CD4-positive, alpha-beta T cell treated with Interleukin-6 for 4 hours (primary cell): ENCODE data around the gene LDHAL6A.

Source experiments
- DNase-seq: peaks from one replicate; pipeline ENCODE4 v3.0.0-alpha.2; 2020; ENCODE audit warnings: mixed read lengths

LDHAL6A gene

DNA sequence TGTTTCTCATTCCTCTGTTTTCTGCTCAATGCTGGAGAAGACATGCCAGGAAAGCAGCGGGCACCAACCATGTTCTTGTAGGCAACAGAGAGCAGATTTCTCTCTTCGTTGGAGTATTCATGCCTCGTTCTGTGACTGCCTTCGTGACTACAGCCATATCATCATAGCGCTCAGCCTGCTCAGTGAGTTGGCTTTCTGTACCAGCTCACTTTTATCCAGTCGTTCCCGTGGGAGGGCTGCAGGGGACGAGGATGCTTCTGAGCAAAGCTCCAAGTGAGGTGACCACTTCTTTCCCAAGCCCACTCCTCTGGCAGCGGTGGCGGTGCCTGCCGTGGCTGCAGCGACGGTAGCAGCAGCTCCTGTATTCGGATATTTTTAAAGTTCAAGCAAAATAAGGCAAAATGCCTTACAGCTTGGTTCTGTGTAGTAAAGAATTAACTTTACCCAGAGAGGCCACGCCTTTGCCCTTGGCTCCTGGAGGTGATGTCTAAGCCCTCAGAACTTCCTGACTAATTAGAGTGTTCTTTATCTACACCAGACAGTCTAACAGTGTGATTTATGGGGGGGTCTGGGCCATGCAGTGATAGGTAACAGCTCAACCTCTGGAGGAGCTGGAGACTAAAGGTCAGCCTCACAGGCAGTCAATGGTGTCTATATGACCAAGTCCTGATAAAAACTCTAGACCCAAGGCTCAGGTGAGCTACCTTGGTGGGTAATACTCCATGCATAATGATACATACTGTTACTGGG, 35.3 kb downstream of the LDHAL6A start:
- no peak for DNase-seq

DNA sequence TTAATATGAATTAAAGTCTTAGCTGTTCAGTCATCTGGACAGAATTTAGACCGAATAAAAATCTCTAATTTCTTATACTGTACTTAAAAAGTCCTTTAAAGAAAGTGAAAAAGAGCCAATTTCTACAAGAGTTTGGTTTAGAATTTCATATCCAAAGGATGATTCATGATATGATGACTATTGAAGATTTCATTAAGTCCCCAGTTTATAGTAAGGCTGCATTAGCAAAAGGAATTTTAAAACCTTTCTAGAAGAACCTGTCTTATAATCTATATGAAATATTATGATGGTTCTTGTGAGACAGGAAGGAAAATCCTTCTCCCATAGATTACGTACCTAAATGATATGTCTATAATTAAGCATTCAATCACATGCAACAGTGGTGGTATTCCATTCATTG, 36.3 kb downstream of the LDHAL6A start:
- no peak for DNase-seq

DNA sequence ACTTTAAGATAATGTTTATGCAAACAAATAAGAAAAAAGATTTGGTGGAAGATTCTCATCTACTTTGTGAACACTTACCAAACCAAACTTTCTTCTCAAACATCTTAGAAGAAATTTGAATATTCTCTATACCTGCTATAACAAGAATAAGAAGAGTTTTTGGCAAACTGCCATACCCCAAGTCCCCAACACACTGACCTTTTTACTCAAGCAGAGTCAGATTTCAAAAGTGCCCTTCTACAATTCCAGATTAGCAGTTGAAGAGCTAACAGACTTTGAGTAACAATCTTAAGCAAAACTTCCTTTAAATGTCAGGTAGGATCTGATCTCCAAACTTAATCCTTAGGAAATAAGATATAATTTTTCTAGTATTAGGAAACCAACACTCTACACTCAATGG, 37.2 kb downstream of the LDHAL6A start:
- no peak for DNase-seq

DNA sequence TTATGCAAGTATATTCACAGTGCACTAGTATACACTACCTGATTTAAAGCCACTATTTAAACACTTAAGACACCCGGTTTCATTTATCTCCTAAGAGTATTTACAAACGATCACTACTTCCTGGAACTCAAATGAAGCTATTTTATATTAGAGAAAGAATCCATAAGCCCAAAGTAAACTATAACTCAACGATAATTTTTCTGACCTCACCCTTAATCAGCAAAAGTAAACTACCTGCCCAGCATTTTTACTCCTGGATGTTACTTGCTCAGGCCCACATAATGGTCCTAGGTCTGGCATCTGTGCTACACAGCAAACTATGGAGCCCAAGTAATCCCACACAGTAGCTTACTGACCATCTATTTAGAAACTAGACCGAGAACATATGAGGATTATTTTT, 37.7 kb downstream of the LDHAL6A start:
- no peak for DNase-seq

DNA sequence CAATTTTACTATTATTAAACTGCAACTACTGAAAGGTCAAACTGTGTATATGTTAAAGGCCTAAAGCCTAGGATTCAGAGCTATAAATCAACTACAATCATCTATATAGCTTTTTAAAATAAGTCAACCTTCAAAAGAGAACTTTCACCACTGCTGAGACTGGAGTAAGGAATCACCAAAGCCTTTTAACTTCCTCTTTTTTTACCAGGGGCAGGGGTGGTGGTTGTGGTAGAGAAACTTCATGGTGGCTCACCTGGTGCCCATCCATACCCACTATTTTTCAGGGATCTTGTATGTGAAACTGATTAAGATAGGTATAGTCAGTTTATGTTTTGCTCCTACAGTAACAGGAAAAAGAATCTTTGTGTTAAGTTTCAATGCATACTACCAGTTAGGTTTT, 39.6 kb downstream of the LDHAL6A start:
- no peak for DNase-seq

DNA sequence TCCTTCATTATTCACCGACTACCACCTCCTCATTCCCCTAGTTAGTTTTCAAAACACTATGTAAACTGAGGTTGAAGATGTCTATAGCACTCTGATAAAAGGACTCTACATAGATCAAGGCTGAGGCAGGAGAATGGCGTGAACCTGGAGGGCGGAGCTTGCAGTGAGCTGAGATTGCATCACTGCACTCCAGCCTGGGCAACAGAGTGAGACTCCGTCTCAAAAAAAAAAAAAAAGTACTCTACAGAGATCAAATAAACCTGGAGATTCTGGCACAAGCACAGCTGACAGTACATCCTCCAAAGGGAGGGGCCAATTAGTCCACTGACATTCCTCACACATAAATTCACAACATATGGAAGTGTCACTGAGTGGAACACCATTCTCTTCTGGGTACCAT, 40.0 kb downstream of the LDHAL6A start:
- no peak for DNase-seq

DNA sequence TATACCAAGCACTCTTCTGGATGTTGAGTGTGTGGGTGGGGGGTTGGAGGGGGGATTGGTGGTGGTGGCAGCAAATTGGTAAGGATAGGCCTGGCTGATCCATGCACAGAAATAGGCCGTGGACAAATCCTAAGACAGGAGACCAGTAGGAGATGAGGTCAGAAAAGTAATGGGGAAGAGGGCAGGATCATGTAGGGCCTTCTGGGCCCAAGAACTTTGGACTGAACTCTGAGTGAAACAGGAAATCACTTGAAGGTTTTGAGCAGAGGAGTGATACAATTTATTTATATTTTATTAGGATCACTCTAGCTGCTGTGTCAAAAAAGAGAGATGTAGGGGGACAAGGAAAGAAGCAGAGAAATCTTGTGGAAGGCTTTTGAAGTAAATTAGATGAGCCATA, 42.4 kb downstream of the LDHAL6A start:
- no peak for DNase-seq

DNA sequence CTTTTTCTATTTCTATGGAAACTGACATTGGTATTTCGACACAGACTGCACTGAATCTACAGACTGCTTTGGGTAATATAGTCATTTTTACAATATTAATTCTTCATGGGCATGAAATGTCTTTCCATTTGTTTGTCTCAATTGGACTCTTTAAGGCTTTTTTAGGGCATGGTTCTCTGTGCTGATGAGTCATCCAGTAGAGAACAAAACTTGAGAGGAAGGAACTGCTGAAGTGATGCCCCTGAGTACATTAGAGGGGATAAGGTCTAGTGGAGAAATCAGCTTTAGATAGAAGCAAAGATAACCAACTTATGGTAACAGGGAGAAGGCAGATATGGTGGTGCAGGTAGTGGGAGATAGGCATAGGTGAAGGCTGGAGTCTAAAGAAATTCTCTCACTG, 46.0 kb downstream of the LDHAL6A start:
- no peak for DNase-seq

DNA sequence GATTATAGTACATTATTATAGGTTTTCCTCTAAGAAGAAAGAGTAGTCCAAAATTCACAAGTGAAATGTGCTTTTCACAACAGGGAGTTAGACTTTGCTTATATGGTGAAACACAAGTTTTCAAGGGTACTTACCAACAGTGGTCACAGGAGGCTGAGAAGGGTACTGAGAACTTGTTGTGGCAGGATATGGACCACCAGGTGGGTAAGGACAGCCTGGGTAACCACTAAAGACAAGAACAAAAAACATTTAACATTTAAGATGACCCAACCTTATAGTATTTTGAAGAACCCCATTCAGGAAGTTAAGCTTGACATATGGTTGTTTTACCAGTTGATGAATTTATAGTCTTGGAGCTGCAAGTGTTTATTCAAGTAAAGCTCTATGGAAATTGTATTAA, 46.7 kb downstream of the LDHAL6A start:
- no peak for DNase-seq

DNA sequence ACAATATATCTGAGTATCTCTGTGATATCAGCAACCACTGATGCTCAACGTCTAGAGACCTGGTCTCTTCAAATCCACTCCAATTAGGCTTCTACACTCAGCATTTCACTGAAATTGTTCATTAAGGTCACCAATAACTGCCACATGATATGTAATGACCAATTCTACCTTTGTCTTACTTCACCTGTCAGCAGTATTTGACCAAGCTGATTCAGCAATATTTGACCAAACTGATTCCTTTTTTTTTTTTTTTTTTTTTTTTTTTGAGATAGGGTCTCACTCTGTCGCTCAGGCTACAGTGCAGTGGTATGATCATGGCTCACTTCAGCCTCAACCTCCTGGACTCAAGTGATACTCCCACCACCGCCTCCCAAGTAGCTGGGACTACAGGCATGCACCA, 65.5 kb downstream of the LDHAL6A start:
- no peak for DNase-seq

DNA sequence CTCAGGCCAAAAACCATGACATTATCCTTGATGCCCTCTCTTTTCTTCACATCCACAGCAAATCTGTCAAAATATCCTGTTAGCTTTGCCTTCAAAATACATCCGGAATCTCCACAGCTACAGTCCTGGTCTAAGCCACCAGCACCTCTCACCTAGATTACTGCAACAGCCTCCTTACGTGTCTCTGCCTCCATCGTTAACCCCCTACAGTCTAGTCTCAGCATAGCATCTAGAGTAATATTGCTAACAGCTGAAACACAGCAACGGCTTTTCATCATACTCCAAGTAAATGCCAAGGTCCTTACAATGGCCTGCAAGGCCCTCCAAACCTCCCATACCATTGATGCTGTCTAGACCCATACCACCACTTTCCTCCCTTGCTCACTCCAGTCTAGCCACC, 66.7 kb downstream of the LDHAL6A start:
- no peak for DNase-seq

DNA sequence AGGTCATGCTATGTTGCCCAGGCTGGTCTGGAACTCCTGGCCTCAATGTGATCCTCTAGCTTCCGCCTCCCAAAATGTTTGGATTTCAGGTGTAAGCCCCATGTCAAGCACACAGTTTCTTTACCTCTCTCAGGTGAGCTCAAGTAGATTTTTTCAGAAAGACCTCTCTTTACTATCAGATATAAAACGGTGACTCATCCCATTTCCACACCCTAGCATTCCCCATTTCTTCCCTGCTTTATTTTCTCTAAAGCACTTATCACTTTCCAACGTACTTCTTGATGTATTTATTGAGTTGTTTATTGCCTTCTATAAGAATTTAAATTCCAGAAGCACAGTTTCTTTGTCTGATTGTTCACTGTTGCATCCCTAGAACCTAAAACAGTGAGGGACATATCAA, 67.4 kb downstream of the LDHAL6A start:
- no peak for DNase-seq

DNA sequence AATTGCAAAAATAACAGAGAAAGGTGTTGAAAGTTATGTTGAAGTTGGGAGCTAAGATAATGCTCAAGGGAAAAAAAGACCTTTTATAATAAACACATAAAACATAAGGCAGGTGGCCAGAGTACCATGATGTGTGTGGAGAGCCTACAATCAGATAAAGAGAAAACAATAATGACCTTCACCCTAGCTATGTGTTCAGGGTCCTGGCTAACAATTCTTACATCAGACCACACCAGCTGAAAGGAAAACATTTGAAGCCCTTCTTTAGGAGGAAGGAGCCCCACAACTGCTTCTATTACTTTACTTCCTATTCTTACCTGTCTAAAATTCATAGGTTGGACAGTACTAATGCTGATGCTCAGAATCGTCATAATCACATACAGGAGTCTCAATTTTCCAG, 68.6 kb downstream of the LDHAL6A start:
- no peak for DNase-seq

DNA sequence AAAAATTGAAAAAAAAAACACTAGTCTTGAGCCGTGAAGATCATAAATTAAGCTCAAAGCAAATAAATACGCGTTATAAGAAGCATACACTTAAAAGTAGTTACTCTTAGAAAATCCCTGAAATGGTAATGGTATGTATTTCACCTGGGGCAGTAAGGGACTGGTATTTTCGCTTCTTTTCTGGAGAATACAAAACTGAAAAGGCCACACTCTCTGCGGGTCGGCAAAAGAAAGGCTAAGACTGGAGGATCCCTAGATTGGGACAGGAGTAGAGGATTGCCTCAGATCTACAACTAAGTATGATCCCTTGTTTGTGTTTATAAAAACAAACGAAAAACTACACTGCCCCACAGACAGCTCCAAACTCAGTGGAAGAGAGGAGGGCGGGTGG, 70.5 kb downstream of the LDHAL6A start:
- DNase-seq: no peak

DNA sequence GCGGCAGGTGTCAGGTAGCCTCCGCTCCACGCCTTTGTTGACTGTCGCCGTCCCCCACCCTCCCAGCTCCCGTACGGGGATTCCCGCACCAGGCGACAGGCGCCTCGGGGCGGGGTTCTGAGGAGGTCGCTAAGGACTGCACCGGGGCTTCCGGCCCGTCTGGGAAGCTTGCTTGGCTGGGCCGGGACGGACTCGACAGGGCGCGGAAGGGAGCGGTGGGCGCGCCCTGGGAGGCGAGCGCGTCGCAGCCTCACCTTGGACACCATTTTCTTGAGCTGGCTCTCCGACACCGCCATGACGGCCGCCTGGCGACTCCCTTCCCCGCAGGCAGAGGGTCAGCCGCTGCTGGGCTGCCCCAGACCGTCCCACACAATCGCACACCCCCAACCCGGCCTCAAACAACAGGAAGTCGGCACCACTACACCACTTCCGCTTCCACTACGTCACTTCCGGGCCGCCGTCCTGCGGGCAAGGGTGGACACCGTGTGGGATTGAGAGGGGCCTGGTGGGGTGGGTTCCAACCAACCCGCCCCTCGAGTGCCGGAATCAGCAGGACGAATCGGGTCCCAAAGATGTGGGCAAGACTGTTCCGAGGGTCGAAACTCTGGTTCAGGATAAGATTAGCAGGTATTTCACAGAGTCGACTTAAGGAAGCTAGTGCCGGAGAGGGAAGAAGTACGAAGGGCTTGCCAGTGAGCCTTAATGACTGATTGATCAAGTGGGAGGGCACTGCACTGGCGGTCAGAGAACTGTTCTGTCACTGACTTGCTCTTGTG, 71.1 kb downstream of the LDHAL6A start, which contains the start of gene TSG101:
TSS of gene TSG101 (minus strand) at position 422 of the 776 bp plus-strand sequence. CDS start at position 296, 126 bp downstream.
- DNase-seq: peak; percentile 91

DNA sequence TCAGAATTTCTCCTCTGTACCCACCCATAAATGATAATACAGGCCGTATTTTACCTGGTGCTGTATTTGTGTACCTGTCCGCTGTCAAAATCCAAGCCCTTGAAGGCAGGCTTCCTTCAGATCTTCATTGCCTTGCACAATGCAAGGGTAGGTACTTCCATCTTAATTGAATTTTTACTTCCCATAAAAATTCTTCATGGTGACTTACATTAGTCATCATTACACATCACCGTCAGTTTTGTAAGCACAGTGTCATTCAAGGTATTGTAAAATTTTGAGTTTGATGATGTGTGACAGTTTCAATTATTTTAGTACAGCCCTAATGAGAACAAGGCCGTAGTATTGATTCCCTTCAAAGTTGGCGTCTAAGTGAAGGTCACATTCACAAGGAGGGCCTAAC, 71.9 kb downstream of the LDHAL6A start:
- DNase-seq: no peak
